Cardiac muscle cell (in vitro differentiated cells and primary cell): ENCODE data around the gene HHATL. TPM values are rescaled to one million over a fixed set of nuclear protein-coding genes. Genes with fewer than 3 reads are reported as not detected.

Experiments used
- DNase-seq, 2 donors: peaks; one replicate each; pipeline versions ENCODE4 v3.0.0 to v3.0.0-alpha.2; 2010 to 2017; ENCODE audit warnings: low read depth in 1 of 2, low spot score in 1 of 2
- H3K27ac ChIP-seq: fragments of 200-600 bp; sonication (generic); 2 replicates; pipeline ENCODE4 v1.5.1; 2016
- H3K27me3 ChIP-seq: fragments of 200-600 bp; sonication (generic); 2 replicates; pipeline ENCODE4 v1.6.0; 2016; ENCODE audit warnings: control low read depth
- H3K36me3 ChIP-seq: fragments of 200-600 bp; sonication (generic); 2 replicates; pipeline ENCODE4 v1.5.1; 2016; ENCODE audit warnings: control low read depth
- H3K4me1 ChIP-seq: fragments of 200-600 bp; sonication (generic); 2 replicates; pipeline ENCODE4 v1.8.1; 2017; ENCODE audit warnings: low read depth, mild to moderate bottlenecking, mixed run types
- H3K4me3 ChIP-seq: fragments of 200-600 bp; sonication (generic); 2 replicates; pipeline ENCODE4 v1.5.1; 2016; ENCODE audit warnings: mild to moderate bottlenecking
- H3K9me3 ChIP-seq: fragments of 200-600 bp; sonication (generic); 2 replicates; pipeline ENCODE4 v1.5.1; 2017; ENCODE audit warnings: low read depth, mild to moderate bottlenecking, control low read depth
- polyA plus RNA-seq: library from polyadenylated mRNA; unstranded; fragments of >200 nt; fragmentation: Nextera tagmentation; extraction: Ambion mirVana; gene quantifications from 2 replicates; pipeline ENCODE4 v1.2.1, GENCODE V29; 2016
- total RNA-seq: library from RNA; depleted of rRNA; stranded (reverse); fragments of >200 nt; gene quantifications from 2 replicates; pipeline ENCODE4 v1.2.3, GENCODE V29; 2016
- TF ChIP-seq, protein P1 (sequence below): IDR thresholded peaks from 2 replicates; pipeline ENCODE4 v1.5.1; 2012; ENCODE audit warnings: low read depth, mild to moderate bottlenecking, low read length

The HHATL gene
- total and polyA plus RNA-seq, 2 experiments from 2014 or later = 7.8 to 8.1 TPM

DNA sequence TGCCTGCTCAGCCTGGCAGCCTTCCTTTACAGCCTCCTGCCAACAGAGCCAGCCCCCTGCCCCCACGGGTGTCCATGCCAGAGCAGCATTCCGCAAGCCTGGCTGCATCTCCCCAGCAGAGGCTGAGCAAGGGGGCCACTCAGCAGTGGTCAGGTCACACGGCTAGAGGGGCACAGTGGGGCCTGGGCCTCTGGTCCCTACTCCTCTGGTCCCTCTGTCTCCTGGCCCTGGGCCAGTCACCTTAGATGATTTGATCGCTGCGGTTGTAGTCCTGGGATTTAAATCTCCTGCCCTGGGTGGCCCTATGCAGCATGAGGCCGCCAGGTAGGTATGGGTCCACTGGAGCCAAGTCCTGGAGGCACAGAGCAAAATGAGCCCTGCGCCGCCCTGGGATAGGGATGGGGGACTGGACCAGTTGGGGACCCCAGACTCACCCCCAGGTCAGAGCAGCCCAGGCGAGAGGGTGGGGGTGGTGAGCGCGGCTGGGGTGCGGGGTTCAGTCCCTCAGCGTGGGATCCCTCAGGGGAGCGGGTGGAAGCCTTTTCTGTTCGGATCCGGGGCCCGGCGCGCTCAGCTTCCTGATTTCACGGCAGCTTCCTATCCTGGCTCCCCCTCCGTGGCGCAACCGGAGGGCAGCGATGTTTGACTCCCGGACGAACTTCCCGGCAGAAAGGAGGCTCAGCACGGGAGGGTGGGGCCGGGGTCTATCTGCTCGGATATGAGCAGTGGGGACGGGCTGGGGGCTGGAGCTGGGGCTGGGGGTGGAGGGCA is 48.9 kb downstream of the HHATL start, which contains the start of gene ZBTB47:
Gene ZBTB47 (plus strand): TSS at position 138 of the 771 bp plus-strand sequence. CDS start 4,659 bp downstream, outside the sequence.
- Histone ChIP-seq H3K27me3 (no peaks in the 10 kb centered on the region), H3K9me3 (no peaks in the 10 kb centered on the region), H3K27ac (peak within 1 kb of the TSS; percentile 81), H3K4me3 (peak within 1 kb of the TSS; percentile 97), H3K36me3 (peaks cover 4% of the 10 kb centered on the region), H3K4me1 (peaks cover 10% of the 10 kb centered on the region)
- peak; percentile 40 to 64 for DNase-seq
- TF ChIP-seq, protein P1, sequence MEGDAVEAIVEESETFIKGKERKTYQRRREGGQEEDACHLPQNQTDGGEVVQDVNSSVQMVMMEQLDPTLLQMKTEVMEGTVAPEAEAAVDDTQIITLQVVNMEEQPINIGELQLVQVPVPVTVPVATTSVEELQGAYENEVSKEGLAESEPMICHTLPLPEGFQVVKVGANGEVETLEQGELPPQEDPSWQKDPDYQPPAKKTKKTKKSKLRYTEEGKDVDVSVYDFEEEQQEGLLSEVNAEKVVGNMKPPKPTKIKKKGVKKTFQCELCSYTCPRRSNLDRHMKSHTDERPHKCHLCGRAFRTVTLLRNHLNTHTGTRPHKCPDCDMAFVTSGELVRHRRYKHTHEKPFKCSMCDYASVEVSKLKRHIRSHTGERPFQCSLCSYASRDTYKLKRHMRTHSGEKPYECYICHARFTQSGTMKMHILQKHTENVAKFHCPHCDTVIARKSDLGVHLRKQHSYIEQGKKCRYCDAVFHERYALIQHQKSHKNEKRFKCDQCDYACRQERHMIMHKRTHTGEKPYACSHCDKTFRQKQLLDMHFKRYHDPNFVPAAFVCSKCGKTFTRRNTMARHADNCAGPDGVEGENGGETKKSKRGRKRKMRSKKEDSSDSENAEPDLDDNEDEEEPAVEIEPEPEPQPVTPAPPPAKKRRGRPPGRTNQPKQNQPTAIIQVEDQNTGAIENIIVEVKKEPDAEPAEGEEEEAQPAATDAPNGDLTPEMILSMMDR = no peak

DNA sequence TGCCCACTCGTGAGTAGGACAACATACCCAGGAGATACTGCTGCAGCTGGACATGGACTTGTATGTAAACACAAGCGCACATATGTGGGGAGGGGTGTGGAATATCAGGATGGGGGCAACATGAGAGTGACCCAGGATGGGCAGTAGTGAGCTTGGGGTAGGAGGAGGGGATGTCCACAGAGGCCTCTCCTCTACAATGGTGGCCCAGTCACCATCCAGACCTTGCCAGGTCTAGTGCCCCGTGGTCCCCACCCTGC is 49.4 kb downstream of the HHATL start:
- Histone ChIP-seq H3K36me3 (peaks cover 6% of the 10 kb centered on the region), H3K27ac (no peak overlapping the region), H3K9me3 (no peaks in the 10 kb centered on the region), H3K4me1 (peaks cover 10% of the 10 kb centered on the region), H3K4me3 (peak overlapping the region; percentile 97), H3K27me3 (no peaks in the 10 kb centered on the region)
- no peak for DNase-seq
- TF ChIP-seq, protein P1 = no peak

DNA sequence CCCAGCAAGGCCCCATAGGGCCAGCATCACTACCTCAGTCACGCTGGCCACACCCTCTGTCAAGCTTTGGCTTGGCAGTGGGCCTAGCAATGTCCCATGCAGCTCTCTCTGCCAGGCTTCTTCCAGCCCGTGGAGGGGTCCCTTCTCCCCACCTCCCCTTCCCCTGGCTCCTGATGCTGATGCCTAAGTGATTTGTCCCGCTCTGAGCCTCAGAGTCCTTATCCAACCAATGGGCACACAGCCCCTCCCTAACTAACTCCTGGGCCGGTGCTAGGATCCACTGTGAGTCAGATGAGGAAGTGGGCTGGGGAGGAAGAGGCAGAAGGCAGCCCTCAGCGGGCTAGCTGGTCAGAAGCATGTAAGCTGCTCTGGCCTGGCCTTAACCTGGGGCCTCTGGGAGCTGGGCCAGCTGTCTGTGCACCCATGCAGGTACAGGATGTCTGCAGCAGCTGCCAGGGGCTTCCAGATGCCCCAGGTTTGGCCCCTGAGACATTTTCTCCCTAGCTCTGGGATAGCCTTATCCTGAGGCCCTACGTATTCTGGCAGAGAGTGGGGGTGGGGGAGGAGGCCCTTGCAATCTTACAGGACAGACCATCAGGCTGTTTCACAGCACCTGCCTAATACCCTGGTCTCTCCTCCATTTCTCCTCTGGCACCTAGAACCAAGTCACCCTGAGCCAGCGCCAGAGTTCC is 49.8 kb downstream of the HHATL start:
- Histone ChIP-seq H3K27me3 (no peaks in the 10 kb centered on the region), H3K9me3 (no peaks in the 10 kb centered on the region), H3K36me3 (peaks cover 7% of the 10 kb centered on the region), H3K4me1 (peaks cover 10% of the 10 kb centered on the region), H3K27ac (no peak overlapping the region), H3K4me3 (no peak overlapping the region)
- peak in 1 of 2 donors; percentile 77 for DNase-seq
- TF ChIP-seq, protein P1 = no peak

DNA sequence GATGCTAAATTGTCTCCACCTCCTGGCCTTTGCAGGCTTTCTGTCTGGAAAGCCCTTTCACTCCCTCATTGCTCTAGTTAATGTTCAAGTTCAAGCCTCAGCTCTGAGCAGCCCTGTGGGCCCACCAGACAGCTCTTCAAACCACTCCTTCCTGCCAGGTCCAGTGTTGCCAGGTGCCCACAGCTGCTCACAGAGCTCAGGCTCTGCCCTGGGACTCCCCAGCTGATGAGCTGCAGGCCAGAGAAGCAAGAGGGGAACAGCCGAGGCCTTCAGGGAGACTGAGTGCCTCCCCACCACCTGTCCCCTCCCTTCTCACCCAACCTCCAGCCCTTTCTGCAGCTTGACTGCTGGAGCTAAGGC is 50.4 kb downstream of the HHATL start:
- TF ChIP-seq, protein P1 = no peak
- Histone ChIP-seq H3K4me1 (peaks cover 10% of the 10 kb centered on the region), H3K4me3 (no peak overlapping the region), H3K27ac (no peak overlapping the region), H3K9me3 (no peaks in the 10 kb centered on the region), H3K36me3 (peaks cover 7% of the 10 kb centered on the region), H3K27me3 (no peaks in the 10 kb centered on the region)
- no peak for DNase-seq

DNA sequence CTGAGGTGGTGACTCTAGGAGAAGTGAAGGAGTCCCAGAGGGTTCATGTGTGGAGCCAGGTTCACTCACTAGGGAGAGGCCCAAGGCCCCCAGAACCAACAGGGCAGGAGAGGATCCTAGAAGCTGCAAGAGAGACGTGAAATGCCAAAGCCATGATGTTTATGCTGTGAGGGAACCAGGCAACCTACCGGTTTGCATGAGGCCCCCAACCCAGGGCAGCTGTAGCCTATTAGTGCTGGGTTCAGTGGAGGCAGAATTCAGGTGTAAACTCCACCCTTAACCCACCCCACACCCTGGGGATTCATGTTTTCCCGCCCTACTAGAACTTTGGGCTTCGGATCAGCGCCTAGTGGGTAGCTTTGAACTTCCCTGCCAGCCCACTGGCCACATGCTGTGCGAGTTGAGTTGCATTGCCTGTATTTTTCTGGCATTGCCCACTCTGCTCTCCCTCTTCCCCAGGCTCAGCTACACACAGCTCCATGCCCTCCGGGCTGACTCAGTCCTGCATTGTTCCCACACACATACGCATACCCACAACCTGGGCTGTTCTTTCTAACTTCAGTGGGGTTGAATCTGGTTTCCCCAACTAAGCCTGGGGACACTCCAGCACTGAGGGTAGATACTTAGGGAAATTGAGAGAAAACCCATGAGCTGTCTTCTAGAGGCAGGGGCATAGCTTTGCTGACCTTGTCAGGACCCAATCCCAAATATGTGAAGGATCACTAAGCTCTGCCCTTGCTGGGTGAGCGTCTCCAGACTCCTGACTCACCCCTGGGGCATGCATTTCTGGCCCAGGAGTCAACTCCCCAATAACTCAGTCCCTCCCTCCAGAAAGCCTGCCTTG is 51.1 kb downstream of the HHATL start:
- Histone ChIP-seq H3K4me3 (no peak overlapping the region), H3K27me3 (no peaks in the 10 kb centered on the region), H3K36me3 (peaks cover 13% of the 10 kb centered on the region), H3K27ac (no peak overlapping the region), H3K4me1 (peaks cover 10% of the 10 kb centered on the region), H3K9me3 (no peaks in the 10 kb centered on the region)
- TF ChIP-seq, protein P1 = no peak
- DNase-seq = peak in 1 of 2 donors; percentile 58
